PC-3 (cell line): ENCODE data around the gene AFF2. TPM values are rescaled to one million over a fixed set of nuclear protein-coding genes. Genes with fewer than 3 reads are reported as not detected.

Experiments
- ATAC-seq: fragments of 200-7000 bp; cut with Tn5 transposase; 2 replicates; pipeline ENCODE4 v1.9.1; 2020; ENCODE audit warnings: mild to moderate bottlenecking, moderate library complexity
- BruUV-seq: library from RNA; stranded (reverse); fragments of 400-500 nt; replicated peaks from 2 replicates; lab custom pipeline; 2021; lab: Mats Ljungman, UMichigan
- CTCF ChIA-PET: fragments of 300-600 bp; sonication (Branson Sonifier 250); formaldehyde crosslinking; loops from one replicate; lab custom pipeline; 2022; ENCODE audit warnings: antibody characterized with exemption; lab: Charles Lee
- POLR2A ChIA-PET: fragments of 300-600 bp; sonication (Branson Sonifier 250); formaldehyde crosslinking; loops from one replicate; lab custom pipeline; 2022; ENCODE audit warnings: antibody characterized with exemption; ENCODE audit not compliant: unreplicated experiment; lab: Charles Lee
- DNase-seq: peaks from one replicate; pipeline ENCODE4 v3.0.0-alpha.2; 2015
- H2AFZ ChIP-seq: fragments of 300-600 bp; sonication (generic); 2 replicates; pipeline ENCODE4 v1.6.0; 2016; ENCODE audit warnings: antibody characterized with exemption, low read length
- H3F3A ChIP-seq: fragments of 300-600 bp; sonication (generic); one replicate; pipeline ENCODE4 v1.6.0; 2017; ENCODE audit warnings: antibody characterized with exemption, low read length, control low read depth, mild to moderate bottlenecking; ENCODE audit not compliant: unreplicated experiment
- H3K27ac ChIP-seq: fragments of 300-600 bp; sonication (generic); 2 replicates; pipeline ENCODE4 v1.5.1; 2016; ENCODE audit warnings: mild to moderate bottlenecking, low read length
- H3K27me3 ChIP-seq: fragments of 300-600 bp; sonication (generic); 2 replicates; pipeline ENCODE4 v1.6.1; 2016; ENCODE audit warnings: low read length, mixed read lengths
- H3K36me3 ChIP-seq: fragments of 300-600 bp; sonication (generic); 2 replicates; pipeline ENCODE4 v1.6.1; 2016; ENCODE audit warnings: low read depth, mixed run types, low read length, mixed read lengths
- H3K4me1 ChIP-seq: fragments of 300-600 bp; sonication (generic); 2 replicates; pipeline ENCODE4 v1.5.1; 2016; ENCODE audit warnings: low read length; ENCODE audit not compliant: insufficient read depth
- H3K4me2 ChIP-seq: fragments of 300-600 bp; sonication (generic); 2 replicates; pipeline ENCODE4 v1.6.0; 2016; ENCODE audit warnings: low read length
- H3K4me3 ChIP-seq: fragments of 300-600 bp; sonication (generic); 2 replicates; pipeline ENCODE4 v1.5.1; 2016; ENCODE audit warnings: mild to moderate bottlenecking, low read length, mixed read lengths
- H3K79me2 ChIP-seq: fragments of 300-600 bp; sonication (generic); 2 replicates; pipeline ENCODE4 v1.6.1; 2017; ENCODE audit warnings: low read length, mixed read lengths
- H3K9ac ChIP-seq: fragments of 300-600 bp; sonication (generic); 2 replicates; pipeline ENCODE4 v1.6.0; 2016; ENCODE audit warnings: mild to moderate bottlenecking, low read length
- H3K9me2 ChIP-seq: fragments of 300-600 bp; sonication (generic); replicated peaks from 2 replicates; pipeline ENCODE4 v1.6.1; 2016; ENCODE audit warnings: mixed run types, low read length, mixed read lengths
- H3K9me3 ChIP-seq: fragments of 300-600 bp; sonication (generic); 2 replicates; pipeline ENCODE4 v1.6.1; 2016; ENCODE audit warnings: low read length, mixed read lengths
- H4K20me1 ChIP-seq: fragments of 300-600 bp; sonication (generic); 2 replicates; pipeline ENCODE4 v1.6.1; 2016; ENCODE audit warnings: low read length, mixed read lengths
- CTCF ChIP-seq: fragments of 300-600 bp; sonication (generic); conservative IDR thresholded peaks from 2 replicates; pipeline ENCODE4 v1.5.1; 2017; ENCODE audit warnings: antibody characterized with exemption, low read depth, mild to moderate bottlenecking, low read length
- EZH2 ChIP-seq: fragments of 300-600 bp; sonication (generic); IDR thresholded peaks from one replicate; pipeline ENCODE4 v1.6.1; 2017; ENCODE audit warnings: antibody characterized with exemption, mild to moderate bottlenecking, low read length; ENCODE audit not compliant: unreplicated experiment
- EZH2phosphoT487 ChIP-seq: fragments of 300-600 bp; sonication (generic); IDR thresholded peaks from 2 replicates; pipeline ENCODE4 v1.6.1; 2018; ENCODE audit warnings: mild to moderate bottlenecking, antibody characterized with exemption, low read length, borderline replicate concordance
- intact Hi-C: fragments of 100-400 bp; cut with micrococcal nuclease; formaldehyde crosslinking; loops from 2 replicates; pipeline ENCODE4 v1.9.0; 2023
- total RNA-seq: library from RNA; depleted of rRNA; stranded (reverse); fragments of >200 nt; gene quantifications from 2 replicates; pipeline ENCODE4 v1.2.3, GENCODE V29; 2014

AFF2 gene
- total RNA-seq, 1 experiment from 2014 or later: not detected

GRCh38 chrX:148755111-148755510 is 254.7 kb downstream of the AFF2 start:
- no peak for DNase-seq
- ATAC-seq: no peak

GRCh38 chrX:148763896-148764295 is 263.5 kb downstream of the AFF2 start:
- TF ChIP-seq CTCF (no peak), EZH2 (no peak), EZH2phosphoT487 (no peak)
- BruUV-seq: no TSS peak
- Histone ChIP-seq H3K27me3 (no peaks in the 10 kb centered on the region), H2AFZ (no peak overlapping the region), H3F3A (no peaks in the 10 kb centered on the region), H3K4me1 (no peaks in the 10 kb centered on the region), H3K79me2 (no peaks in the 10 kb centered on the region), H3K27ac (no peak overlapping the region), H3K9me3 (no peaks in the 10 kb centered on the region), H3K9me2 (no peaks in the 10 kb centered on the region), H3K36me3 (no peaks in the 10 kb centered on the region), H3K4me2 (no peak overlapping the region), H4K20me1 (no peaks in the 10 kb centered on the region), H3K9ac (no peak overlapping the region), H3K4me3 (no peak overlapping the region)
- CTCF ChIA-PET: no interaction called here
- no peak for DNase-seq
- intact Hi-C loops: no loop called here
- ATAC-seq: no peak
- POLR2A ChIA-PET: no interaction called here

More at GRCh38 chrX:148755111-148755510, 254.7 kb downstream of the AFF2 start:
- ChIA-PET CTCF (no interaction called here), POLR2A (no interaction called here)
- Histone ChIP-seq H3K27me3 (no peaks in the 10 kb centered on the region), H3K79me2 (no peaks in the 10 kb centered on the region), H3K36me3 (no peaks in the 10 kb centered on the region), H3F3A (no peaks in the 10 kb centered on the region), H2AFZ (no peak overlapping the region), H3K9me3 (no peaks in the 10 kb centered on the region), H4K20me1 (no peaks in the 10 kb centered on the region), H3K4me3 (no peak overlapping the region), H3K9ac (no peak overlapping the region), H3K4me2 (no peak overlapping the region), H3K27ac (no peak overlapping the region), H3K9me2 (no peaks in the 10 kb centered on the region), H3K4me1 (no peaks in the 10 kb centered on the region)
- intact Hi-C loops: no loop called here
- TF ChIP-seq EZH2phosphoT487: no peak
- no peak for TF ChIP-seq CTCF
- no peak for TF ChIP-seq EZH2
- no TSS peak for BruUV-seq

GRCh38 chrX:148768296-148768695 is 267.9 kb downstream of the AFF2 start:
- Histone ChIP-seq H3K4me1 (no peaks in the 10 kb centered on the region), H3K4me3 (no peak overlapping the region), H2AFZ (no peak overlapping the region), H3K36me3 (no peaks in the 10 kb centered on the region), H3K27ac (no peak overlapping the region), H3K9ac (no peak overlapping the region), H3F3A (no peaks in the 10 kb centered on the region), H4K20me1 (no peaks in the 10 kb centered on the region), H3K9me2 (no peaks in the 10 kb centered on the region), H3K4me2 (no peak overlapping the region), H3K9me3 (no peaks in the 10 kb centered on the region), H3K27me3 (no peaks in the 10 kb centered on the region), H3K79me2 (no peaks in the 10 kb centered on the region)
- POLR2A ChIA-PET: no interaction called here
- ATAC-seq: no peak
- CTCF ChIA-PET: no interaction called here
- no peak for DNase-seq
- TF ChIP-seq CTCF: no peak
- no peak for TF ChIP-seq EZH2
- no peak for TF ChIP-seq EZH2phosphoT487
- intact Hi-C loops: no loop called here
- BruUV-seq: no TSS peak
